Psoas muscle (tissue), 8 donors: ENCODE data around the gene HMCES. TPM values are rescaled to one million over a fixed set of nuclear protein-coding genes. Genes with fewer than 3 reads are reported as not detected.

Experiments
- ATAC-seq, 4 donors: fragments of 200-7000 bp; cut with Tn5 transposase; one replicate each; pipeline ENCODE4 v1.9.1; 2020; ENCODE audit warnings: moderate library complexity in 3 of 4, mild to moderate bottlenecking in 2 of 4
- DNase-seq, 2 donors: peaks; one replicate each; pipeline ENCODE4 v3.0.0-alpha.2; 2020
- H3K27ac ChIP-seq: fragments of 200-600 bp; one replicate; pipeline ENCODE4 v1.8.0; 2022
- H3K27me3 ChIP-seq, 3 donors: fragments of 200-600 bp in 1 of 3; one replicate each; pipeline versions ENCODE4 v1.6.1 to v1.8.0; 2013 to 2022; ENCODE audit warnings: low read length in 2 of 3, mild to moderate bottlenecking in 2 of 3, moderate library complexity in 1 of 3; ENCODE audit not compliant: insufficient read depth in 3 of 3
- H3K36me3 ChIP-seq, 2 donors: fragments of 200-600 bp in 1 of 2; one replicate each; pipeline versions ENCODE4 v1.6.1 to v1.8.0; 2013 to 2022; ENCODE audit warnings: low read depth in 1 of 2, mild to moderate bottlenecking in 1 of 2, moderate library complexity in 1 of 2; ENCODE audit not compliant: insufficient read depth in 1 of 2
- H3K4me1 ChIP-seq: fragments of 200-600 bp; one replicate; pipeline ENCODE4 v1.8.0; 2022
- H3K4me3 ChIP-seq: fragments of 200-600 bp; one replicate; pipeline ENCODE4 v1.8.0; 2022; ENCODE audit warnings: mild to moderate bottlenecking
- H3K9me3 ChIP-seq: fragments of 200-600 bp; one replicate; pipeline ENCODE4 v1.8.0; 2022
- WGBS, 3 donors: extraction: QIAGEN DNeasy Blood & Tissue Kit; methylation state at CpG; one replicate each; pipeline versions ENCODE4 v1.1.6 to v1.1.7; 2013; 5-methylcytosine and 5-hydroxymethylcytosine counted together
- intact Hi-C, 2 donors: fragments of 100-400 bp; cut with DNase I; formaldehyde crosslinking; loops; one replicate each; pipeline versions ENCODE4 v1.11.0 to v1.14.2; 2022
- polyA plus RNA-seq, 3 donors: library from polyadenylated mRNA; stranded (reverse); fragments of 200-250 nt; gene quantifications; one replicate each; pipeline ENCODE4 v1.2.3, GENCODE V29; 2013
- total RNA-seq, 4 donors: library from RNA; stranded (reverse); fragmentation: NEBNext Ultra II Directional in 2 of 4; extraction: Animal tissue kit (Norgen Biotek cat#: 25700) in 2 of 4; gene quantifications; one replicate each; pipeline versions ENCODE4 v1.2.1 to v1.2.4, GENCODE V29; 2021 to 2023
- TF ChIP-seq, protein P1 (sequence below): fragments of 200-600 bp; IDR thresholded peaks from one replicate; pipeline ENCODE4 v1.8.0; 2022; ENCODE audit warnings: antibody characterized with exemption
- donor health status: healthy with polysubstance abuse.
- donor health status: DM: no; HTN: no; CAD: no; lungs with moderate emphysema.
- donor health status: Bipolar disorder and iron deficiency.
- donor health status: healthy.
- donor health status: DM: yes; HTN: yes; CAD: no.
- donor health status: DM: no; HTN: no; CAD: no.
- donor health status: DM: no; HTN: no; CAD: no.
- donor health status: DM: yes; HTN: yes; CAD: no.

Gene HMCES
- total and polyA plus RNA-seq, 7 donors = 32.6 to 37.4 (median 35.7) TPM

DNA sequence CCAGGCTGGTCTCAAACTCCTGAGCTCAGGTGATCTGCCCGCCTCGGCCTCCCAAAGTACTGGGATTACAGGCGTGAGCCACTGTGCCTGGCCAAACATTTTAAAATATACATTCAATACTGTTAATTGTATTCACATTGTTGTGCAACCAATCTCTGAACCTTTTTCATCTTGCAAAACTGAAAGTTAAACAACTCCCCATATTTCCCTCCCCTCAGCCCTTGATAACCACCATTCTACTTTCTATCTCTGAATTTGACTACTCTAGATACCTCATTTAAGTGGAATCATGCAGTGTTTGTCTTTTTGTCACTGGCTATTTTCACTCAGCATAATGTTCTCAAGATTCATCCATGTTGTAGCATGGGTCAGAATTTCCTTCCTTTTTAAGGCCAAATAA lies 30.0 kb downstream of the HMCES start:
- H3K4me1 ChIP-seq = no peaks in the 10 kb centered on the region
- TF ChIP-seq, protein P1, sequence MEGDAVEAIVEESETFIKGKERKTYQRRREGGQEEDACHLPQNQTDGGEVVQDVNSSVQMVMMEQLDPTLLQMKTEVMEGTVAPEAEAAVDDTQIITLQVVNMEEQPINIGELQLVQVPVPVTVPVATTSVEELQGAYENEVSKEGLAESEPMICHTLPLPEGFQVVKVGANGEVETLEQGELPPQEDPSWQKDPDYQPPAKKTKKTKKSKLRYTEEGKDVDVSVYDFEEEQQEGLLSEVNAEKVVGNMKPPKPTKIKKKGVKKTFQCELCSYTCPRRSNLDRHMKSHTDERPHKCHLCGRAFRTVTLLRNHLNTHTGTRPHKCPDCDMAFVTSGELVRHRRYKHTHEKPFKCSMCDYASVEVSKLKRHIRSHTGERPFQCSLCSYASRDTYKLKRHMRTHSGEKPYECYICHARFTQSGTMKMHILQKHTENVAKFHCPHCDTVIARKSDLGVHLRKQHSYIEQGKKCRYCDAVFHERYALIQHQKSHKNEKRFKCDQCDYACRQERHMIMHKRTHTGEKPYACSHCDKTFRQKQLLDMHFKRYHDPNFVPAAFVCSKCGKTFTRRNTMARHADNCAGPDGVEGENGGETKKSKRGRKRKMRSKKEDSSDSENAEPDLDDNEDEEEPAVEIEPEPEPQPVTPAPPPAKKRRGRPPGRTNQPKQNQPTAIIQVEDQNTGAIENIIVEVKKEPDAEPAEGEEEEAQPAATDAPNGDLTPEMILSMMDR = no peak
- WGBS, 3 donors = 96 to 98% (median 98%) methylated on average over 3 of the region's 3 CpGs
- H3K27ac ChIP-seq = no peak overlapping the region
- peaks cover 7 to 38% of the 10 kb centered on the region in 2 donors for H3K36me3 ChIP-seq
- DNase-seq = no peak
- no peak for ATAC-seq
- no peak overlapping the region for H3K4me3 ChIP-seq
- intact Hi-C loops = no loop called here
- no peaks in the 10 kb centered on the region for H3K9me3 ChIP-seq
- no peaks in the 10 kb centered on the region for H3K27me3 ChIP-seq

- Histone ChIP-seq H3K4me3 (no peak overlapping the region), H3K36me3 (peaks cover 0 to 23% of the 10 kb centered on the region in 2 donors), H3K4me1 (peaks cover 8% of the 10 kb centered on the region), H3K27me3 (no peaks in the 10 kb centered on the region), H3K9me3 (no peaks in the 10 kb centered on the region), H3K27ac (no peak overlapping the region)
- DNase-seq (no peak), ATAC-seq (no peak)
- WGBS, 3 donors = 75 to 79% (median 75%) methylated on average over 7 of the region's 7 CpGs
- TF ChIP-seq, protein P1 = no peak
- intact Hi-C loops = no loop called here
Observed at GRCh38 chr3:129310111-129311011, 31.7 kb downstream of the HMCES start.

DNA sequence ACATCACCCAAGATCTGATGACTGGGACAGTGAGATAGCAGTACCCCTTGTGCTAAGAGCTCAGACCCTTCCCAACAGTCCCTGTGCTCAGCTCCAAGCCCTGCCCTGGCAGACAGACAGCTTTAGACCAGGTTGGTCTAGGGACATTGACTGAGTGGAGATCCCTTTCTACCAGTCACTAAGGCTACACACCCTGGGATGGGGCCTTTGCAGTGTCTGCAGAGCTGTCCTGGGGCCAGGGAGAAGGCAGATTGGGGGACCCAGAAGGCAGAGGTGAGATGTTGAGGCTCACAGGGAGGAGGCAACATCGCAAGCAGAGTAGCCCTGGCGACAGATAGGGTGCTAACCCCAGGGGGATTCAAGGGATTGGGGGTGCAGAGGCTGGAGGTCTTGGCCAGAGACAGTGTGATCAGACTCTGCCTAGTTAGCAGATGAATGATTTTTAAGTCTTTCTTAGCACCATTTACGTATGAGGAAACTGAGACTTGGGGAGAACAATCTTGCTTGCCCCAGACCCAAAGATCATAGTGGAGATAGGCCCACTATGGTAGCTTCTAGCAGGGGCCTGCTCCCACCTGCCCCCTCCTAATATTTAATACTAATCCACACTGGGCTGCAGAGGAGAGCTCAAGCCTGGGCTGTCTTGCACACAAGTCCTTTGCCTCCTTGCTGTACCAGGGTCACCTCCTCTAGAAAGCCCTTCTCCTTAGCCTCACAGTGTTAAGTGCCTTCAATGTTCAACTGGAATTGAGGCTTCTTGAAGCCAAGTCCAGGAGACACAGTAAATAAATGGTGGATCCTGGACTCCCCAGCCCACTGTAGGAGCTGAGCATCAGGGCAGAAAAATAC lies 32.6 kb downstream of the HMCES start:
- no peak overlapping the region for H3K27ac ChIP-seq
- peaks cover 8% of the 10 kb centered on the region for H3K4me1 ChIP-seq
- H3K9me3 ChIP-seq = no peaks in the 10 kb centered on the region
- H3K27me3 ChIP-seq = no peaks in the 10 kb centered on the region
- DNase-seq (peak in 1 of 2 donors; percentile 21), ATAC-seq (no peak)
- intact Hi-C loops = no loop called here
- no peak overlapping the region for H3K4me3 ChIP-seq
- TF ChIP-seq, protein P1 = no peak
- peaks cover 0 to 14% of the 10 kb centered on the region in 2 donors for H3K36me3 ChIP-seq
- 83 to 92% (median 87%) methylated on average over 3 of the region's 3 CpGs for WGBS, 3 donors

DNA sequence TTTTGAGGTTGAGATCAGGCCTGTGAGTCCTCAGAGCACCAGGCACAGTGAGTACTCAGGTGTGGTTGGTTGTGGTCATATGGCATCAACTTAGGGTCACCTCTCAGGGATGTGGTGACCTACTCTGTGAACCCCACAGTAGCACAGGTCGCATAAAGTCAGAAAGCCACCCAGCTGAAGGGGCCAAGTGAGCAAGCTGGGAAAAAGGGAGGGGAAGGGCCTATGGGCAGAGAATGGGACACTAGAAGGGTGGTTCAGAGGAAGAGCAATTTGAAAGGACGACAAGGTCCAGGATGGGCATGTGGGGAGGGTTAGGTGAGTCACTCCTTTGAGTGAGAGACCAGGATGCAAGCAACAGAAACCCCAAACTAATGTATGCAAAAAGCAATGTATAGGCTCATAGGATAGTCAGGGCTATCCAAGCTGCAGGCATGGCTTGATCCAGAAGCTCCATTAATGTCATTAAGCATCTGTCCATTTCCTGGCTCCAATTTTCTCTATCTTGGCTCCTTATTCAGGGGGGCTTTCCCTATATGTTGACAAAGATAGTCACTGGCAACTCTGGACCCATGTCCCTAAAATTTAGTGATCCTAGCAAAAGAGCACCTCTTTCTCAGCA lies 33.5 kb downstream of the HMCES start:
- H3K27me3 ChIP-seq = no peaks in the 10 kb centered on the region
- no peak overlapping the region for H3K4me3 ChIP-seq
- no peaks in the 10 kb centered on the region for H3K9me3 ChIP-seq
- intact Hi-C loops = no loop called here
- peaks cover 12% of the 10 kb centered on the region for H3K4me1 ChIP-seq
- DNase-seq (peak in 1 of 2 donors; percentile 36), ATAC-seq (no peak)
- peaks cover 0 to 7% of the 10 kb centered on the region in 2 donors for H3K36me3 ChIP-seq
- H3K27ac ChIP-seq = no peak overlapping the region
- WGBS, 3 donors = 86 to 90% (median 86%) methylated on average over 2 of the region's 2 CpGs
- TF ChIP-seq, protein P1 = no peak
